Measurements from ENCODE around the gene CTIF. TPM values are rescaled to one million over a fixed set of nuclear protein-coding genes. Genes with fewer than 3 reads are reported as not detected.

CTIF gene
- total RNA-seq, 1 experiment from 2014 or later = 23.8 TPM

DNA sequence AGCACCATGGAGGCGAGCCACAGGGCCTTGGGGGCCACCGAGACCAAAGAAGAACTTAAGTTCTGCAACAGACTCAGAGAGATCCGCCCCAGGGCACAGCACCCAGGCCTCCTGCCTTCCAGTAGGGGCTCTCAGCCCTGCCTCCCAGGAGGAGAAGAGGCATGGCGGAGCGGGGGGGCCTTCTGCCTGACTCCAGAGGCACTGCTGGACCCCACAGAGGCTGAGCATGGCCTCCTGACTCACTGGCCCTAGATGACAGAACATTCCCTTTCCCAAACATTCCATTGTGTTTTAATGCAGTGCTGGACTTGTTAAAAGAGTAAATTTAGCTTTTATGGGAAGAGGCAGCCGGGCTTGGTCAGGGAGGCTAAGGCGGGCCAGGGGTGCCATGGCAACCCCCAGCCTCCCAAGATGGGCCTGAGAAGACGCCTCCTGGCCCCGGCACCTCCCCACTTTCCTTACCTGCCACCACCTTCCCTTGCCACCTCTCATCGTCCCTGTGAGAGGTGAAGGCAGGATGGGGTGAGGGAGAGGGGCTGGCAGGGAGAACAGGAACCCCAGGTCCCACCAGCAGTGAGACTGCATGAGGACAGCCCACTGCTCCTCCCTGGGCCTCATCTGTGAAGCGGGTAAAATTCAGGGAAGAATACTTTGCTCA lies 346.6 kb downstream of the CTIF start:
- no peak for DNase-seq (ENCODE audit: low spot score)

DNA sequence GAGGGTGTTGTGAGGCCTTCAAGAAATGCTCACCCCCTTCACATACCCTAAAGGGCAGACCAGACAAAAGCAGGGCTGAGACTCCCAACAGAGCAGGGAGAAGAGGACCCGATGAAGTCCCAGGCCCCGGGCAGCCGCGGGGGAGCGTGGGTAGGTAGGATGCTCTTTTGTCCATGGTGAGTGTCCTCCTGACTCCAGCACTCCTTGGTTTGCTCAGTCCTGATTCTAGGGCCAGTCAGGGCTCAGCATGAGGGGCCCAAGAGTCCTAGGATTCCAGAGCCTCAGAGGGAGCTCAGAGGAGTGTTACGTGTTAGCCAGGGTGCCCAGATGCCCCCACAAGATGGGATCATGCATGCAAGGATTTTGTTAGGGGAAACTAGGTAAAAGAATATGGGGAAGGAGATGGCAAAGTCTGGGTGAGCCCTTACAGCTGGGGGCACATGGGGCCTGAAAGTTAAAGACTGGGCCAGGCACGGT lies 347.1 kb downstream of the CTIF start:
- no peak for DNase-seq (ENCODE audit: low spot score)

DNA sequence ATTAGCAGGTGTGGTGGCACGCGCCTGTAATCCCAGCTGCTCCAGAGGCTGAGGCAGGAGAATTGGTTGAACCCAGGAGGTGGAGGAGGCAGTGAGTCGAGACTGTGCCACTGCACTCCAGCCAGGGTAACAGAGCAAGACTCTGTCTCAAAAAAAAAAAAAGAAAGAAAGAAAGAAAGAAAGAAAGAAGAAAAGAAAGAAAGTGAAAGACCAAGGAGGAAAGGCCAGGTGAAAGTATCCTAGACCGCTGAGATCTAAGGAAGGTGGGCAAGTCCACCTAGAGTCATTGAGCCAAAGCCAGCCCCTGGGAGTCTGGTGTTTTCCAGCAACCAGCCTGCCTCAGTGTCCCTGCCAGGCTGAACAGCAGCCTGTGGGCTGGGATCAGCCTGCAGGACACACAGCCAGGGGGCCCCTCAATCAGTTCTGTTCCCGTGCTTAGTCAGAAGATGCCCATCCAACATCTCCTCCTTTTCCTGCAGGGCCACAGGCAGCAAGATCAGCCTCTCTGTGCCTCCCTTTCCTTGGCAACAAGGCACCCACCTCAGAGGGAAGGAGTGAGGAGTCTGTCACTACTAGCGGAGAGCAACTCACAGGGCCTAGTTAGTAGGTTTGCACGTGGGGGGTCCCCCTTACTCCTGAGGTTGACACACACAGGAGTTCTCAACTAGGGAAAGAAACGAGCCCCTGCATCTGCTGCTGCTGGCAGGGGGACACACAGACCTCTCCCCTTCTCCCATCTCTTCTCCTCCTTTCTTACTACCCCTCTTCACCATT lies 347.9 kb downstream of the CTIF start:
- DNase-seq (ENCODE audit: low spot score) = no peak

DNA sequence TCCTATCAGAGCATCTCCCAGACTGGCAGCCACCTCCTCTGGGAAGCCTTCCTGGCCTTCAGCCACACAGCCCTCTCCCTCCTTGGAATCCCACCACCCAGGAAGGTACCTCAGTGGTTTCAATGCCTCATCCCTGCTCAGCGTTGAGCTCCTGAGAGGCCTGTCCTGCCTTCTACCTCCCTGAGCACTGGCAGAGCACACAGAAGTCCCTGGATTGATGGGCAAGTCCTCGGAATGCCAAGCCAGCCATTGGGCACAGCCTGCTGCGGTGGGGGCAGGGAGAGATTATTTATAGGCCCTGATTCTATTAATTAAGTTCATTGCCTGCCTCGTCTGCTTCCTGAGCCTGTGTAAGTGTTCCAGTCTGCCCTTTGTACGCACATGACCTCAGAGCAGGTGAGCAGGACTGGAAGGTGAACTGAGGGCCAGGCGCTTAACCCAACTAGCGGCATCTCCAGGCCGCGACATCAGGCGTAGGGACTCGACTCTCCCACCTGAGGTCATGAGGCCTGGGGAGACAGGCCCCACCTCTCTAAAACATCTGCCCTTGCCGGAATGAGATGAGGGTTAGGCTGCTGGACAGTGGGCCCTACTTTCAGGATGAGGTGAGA lies 348.6 kb downstream of the CTIF start:
- no peak for DNase-seq (ENCODE audit: low spot score)

DNA sequence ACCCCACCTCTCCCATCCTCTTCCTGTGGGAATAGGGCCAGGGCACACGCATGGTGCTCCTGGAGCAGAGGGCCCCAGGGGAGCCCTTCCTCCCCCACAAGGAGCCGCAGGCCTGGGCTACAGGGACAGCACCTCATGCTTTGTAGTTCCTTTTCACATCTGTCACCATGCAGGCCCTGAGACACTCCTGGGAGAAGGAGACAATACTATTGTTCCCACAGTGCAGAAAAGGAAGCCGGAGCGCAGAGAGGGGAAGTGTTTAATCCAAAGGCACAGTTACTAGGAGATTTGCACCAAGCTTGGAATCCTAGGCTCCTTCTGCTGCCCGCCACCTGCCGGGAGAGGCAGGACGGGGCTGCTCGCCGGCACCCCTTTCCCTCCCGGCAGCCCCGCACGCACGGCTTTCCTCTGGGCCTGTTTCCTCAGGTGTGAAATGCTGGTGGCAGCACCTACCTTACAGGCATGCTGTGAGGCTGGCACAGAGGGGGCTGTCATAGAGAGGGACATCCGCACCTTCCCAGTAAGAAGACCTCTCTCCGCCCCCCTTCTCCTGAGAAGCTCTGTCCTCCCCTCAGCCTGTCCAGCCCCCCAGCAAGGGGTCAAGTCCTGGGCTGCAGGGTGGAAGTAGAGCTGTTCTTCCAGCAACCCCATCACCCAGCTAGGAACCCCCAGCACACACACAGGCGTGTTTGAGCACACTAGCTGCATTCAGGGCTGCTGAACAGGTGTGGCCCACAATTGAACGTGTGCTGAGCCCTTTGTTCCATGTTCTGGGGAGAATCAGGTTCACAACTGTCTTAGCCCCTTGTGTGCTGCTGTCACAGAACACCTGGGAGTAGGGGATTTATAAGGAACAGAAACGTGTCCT lies 349.3 kb downstream of the CTIF start:
- no peak for DNase-seq (ENCODE audit: low spot score)

DNA sequence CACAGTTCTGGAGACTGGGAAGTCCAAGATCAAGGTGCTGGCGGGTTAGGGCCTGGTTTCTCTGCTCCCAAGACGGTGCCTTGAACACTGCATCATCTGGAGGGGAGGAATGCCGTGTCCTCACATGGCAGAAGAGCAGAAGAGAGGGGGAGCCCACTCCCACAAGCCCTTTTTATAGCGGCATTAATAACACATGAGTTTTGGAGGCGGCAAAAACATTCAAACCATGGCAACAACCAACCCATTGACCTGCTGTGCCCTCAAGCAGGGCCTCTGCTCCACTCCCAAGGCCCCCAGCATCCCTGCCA lies 349.9 kb downstream of the CTIF start:
- DNase-seq (ENCODE audit: low spot score) = no peak

DNA sequence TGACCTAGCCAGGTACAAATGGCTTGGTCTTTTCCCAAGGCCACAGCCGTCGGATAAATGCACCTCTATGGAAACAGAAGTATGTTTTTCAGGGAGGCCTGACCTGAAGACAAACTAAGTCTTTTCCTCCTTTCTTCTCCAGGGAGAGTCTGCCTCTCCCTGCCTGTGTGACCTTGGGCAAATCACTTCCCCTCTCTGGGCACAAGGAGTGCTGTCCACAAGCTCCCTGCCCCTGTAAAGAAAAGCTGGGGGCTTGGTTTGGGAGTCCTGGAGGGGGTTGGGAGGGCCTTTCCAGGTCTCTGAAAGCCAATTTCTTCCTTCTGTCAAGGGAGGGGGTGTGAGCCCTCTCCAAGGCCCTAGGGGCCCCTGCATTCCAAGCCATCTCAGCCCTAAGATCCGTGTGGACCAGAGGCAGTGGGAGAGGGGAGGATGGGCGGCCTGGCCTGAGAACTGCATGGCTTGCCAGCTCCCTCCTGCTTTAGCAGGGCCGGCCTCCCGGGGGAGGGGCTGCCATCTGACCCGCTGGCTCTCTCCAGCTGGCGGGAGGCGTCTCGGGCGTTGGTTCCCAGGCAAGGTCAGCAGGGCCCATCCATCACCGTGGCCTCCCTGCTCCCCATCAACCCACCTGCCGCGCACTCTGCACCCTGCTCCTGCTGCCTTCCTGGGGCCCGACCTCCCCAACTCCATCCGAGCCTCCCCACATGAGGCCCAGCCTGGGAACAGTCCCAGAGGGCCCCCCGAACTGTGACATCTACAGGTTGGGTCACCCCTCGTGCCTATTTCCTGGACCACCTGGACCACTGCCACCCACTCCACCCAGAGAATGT lies 350.5 kb downstream of the CTIF start:
- no peak for DNase-seq (ENCODE audit: low spot score)

DNA sequence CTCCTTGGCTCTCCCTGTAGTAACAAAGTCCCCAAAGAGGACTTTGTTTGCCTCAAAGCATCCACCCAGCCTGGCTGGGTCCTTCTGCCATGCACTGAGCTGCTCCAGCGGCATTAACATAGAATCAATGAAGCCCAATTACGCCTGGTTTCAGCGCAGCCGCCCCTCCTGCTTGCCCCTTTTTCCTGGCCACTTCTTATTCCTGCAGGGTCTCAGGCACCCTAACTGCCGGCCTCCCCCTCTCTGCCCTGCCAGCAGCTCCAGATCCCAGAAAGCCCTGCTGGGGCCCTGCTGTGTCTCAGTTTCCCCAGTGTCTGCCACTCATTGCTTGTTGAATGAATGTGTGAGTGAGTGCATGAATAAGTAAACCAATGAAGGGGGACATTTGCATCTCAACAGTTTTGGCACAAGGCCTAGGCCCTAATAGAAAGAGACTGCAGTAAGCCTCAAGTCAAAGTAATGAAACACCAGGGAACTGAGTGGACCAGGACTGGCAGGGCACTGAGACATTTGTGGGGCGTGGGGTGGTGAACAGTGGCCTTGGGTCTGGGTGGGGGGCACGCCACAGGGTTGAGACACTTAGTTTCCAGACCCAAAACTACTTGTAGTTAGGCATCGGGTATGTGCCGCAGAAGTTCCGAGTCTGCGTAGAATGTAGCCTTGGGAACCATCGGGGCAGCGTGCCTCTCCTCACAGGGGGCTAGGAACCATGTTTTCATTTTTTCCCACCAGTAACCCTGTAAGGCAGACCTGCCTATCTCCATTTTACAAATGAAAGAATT lies 351.3 kb downstream of the CTIF start:
- no peak for DNase-seq (ENCODE audit: low spot score)

DNA sequence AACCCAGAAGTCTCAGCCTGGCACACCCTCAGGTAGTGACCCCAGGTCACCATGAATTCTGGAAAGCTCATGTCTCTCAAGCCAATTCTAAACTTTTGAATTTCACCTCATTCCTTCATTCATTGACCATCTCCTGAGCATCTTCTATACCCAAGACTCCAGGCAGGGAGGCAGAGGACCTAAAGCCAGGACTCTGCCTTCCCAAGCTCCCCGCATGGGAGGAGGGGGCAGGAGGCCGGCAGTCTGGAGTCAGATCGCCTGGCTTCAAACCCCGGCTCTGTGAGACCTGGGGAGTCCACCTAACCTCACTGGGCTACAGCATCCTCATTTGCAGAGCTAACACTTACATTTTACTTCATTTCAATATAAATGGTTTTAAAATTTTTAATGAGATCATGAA lies 352.9 kb downstream of the CTIF start:
- DNase-seq (ENCODE audit: low spot score) = no peak

DNA sequence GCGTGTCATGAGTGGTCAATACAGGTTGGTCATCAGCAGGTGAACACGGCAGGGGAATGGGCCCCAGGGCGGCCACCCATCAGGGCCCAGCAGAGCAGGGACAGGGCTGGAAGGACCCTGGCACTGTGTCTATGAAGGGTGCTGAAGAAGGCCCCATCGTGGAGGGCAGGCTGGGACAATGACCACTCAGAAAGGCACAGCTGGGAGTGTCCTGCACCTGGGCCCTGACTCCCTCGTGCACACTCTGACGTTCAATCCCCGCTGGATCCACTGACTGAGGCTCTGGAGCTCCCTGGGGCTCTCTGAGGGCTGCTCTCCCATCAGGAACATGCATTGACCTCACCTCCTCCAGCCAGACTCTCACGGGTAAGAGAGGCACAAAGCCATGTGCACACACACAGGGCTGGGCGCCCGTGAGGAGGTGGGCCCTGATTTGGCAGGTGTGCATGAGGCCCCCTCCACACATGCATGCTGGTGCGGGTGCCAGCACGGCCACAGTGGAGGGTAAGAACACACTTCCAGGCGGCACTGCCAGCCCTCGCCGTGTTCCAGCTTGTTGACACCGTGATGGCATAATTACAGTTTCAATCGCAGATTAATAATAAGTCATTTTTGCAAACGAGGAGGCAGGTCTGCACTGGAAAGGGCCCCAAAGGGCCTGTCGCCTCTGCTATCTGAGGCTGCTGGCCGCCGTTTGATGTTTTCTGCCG lies 353.5 kb downstream of the CTIF start:
- DNase-seq (ENCODE audit: low spot score) = no peak

DNA sequence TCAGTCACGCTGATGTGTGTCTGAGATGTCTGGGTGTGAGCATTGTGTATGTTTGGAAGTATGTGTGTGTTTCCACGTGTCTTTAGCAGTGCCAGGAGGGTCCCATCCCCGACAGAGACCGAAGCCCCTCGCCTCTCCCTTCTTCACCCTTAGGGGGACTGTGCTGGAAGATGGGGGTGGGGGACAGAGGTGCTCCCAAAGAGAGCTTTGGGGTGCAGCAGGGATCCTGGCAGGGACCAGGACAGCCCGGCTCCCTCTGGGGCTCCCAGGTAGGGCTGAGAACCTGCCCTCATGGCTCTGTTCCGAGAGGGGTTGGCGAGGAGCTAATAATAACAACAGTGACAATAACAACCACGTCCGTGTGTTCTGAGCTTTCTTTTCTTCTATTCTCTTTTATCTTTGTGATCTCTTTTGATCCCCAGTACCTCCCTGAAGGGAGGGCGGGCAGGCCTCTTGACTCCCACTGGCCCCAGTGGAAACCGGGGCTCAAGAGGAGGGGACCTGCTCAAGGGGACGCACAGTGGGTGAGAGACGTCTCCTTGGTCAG lies 354.3 kb downstream of the CTIF start:
- no peak for DNase-seq (ENCODE audit: low spot score)

DNA sequence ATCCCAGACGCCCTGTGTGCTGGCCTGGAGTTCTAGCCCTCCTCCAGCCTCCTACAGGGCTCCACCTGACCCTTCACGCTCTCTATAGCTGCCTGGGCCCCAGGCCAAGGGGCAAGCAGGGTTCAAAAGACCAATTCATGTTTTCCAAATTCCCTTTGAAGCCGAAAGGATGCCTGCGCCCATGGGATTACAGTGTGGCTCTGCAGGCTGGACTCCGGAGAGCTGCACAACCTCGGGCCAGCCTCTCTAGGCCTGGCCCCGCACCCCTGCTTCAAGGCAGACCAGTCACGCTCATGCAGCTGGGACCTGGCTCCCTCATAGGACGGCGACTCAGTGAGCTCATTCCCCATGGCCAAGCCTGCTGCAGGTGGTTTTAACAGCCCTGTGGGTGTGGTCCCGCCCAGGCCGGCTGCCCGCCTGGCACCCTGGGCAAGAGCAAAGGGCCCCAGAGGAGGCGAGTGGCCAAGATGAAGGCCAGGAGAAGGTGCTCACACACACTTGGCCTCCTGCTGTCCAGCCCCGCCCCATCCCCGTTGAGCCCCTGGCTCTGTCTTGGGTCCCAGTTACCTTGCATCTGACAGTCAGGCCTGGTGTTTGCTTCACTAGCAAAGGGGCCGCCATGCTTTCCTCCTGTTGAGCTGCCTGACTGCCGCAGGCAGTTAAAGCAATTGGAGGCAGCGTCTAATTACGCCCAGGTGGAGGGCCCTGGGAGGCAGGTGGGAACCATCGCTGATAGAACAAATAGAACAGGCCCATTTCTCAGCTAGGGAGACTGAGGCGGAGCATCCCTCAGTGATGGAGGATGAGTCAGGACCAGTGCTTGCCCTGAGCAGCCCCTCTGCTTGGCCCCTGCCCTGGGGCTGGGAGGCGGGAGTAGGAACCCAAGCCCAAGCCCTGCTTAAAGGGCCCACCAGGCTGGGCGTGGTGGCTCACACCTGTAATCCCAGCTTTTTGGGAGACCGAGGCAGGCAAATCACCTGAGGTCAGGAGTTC lies 355.1 kb downstream of the CTIF start:
- DNase-seq (ENCODE audit: low spot score) = no peak

DNA sequence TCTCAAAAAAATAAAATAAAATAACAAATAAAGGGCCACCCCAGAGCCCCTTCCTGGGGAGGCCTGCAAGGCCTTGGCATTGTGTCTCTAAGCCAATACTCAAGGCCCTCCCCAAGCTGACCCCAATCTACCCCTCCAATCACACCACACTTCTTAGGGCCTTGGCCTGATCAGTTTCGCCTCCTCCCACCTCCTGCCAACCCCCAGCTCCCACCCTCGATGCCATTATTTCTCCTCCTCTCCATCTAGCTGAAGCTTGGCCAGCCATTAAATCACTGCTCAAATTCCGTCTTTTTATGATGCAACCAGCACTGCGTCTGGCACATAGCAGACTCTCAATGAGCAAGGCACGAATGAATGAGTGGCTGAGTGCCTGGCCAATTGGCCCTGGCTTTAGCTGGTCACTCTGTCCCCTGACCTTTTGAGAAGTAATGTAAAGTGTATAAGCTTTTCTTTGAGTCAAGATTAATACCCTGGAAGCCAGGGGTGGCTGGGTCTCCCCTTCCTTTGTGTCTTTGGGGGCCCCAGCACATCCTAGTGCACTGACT lies 356.0 kb downstream of the CTIF start:
- DNase-seq (ENCODE audit: low spot score) = no peak

DNA sequence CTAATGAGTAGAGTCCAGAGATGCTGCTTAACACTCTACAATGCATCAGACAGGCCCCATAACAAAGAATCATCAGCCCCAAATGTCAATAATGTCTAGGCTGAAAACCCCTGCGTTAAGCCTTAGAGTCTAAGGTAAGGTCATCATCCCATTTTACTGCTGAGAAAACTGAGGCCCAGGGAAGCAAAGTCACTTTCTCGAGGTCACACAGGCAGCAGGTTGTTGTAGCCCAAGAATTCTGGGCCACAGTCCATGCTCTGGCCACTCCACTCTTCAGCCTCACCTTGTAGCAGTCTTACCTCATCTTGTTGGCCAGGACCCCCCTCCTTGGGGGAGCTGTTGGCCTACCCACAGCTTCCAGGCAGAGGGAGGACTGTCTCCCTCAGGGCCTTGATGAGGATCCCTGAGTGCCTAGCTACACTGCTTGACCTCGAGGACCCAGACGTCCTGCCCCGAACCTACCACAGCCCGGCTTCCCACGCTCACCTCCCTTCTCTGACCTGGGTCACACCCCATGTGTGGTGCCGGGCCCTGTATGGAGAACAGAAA lies 357.6 kb downstream of the CTIF start:
- no peak for DNase-seq (ENCODE audit: low spot score)

DNA sequence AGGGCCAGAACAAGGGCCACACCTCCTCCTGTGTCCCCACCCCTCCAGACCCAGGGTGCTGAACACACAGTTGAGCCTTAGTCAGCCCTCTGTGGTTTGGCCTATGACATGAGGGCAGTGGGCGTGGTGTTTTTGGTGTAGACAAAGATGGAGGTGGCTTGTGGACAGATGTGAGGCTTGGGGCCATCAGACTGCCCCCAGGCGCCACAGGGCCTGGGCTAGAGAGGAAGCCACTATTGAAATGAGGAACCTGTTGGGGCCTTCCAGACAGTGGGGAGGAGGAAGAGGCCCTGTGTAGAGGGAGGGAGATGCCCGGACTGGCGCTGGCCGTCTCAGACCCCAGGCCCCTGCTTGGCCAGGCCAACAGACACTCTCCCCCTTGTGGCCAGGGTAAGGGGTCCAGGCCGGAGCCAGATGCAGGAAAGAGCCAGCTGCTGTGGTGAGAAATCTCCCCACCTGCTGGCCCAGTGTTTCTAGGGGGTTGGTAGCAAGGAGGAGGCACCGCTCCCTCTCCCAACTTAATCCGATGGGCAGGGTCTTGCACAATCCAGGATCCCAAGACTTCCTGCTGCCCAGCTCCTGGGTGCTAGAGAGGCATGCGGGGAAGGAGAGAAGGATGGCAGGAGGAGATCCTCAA lies 358.2 kb downstream of the CTIF start:
- peak; percentile 66 for DNase-seq (ENCODE audit: low spot score)

DNA sequence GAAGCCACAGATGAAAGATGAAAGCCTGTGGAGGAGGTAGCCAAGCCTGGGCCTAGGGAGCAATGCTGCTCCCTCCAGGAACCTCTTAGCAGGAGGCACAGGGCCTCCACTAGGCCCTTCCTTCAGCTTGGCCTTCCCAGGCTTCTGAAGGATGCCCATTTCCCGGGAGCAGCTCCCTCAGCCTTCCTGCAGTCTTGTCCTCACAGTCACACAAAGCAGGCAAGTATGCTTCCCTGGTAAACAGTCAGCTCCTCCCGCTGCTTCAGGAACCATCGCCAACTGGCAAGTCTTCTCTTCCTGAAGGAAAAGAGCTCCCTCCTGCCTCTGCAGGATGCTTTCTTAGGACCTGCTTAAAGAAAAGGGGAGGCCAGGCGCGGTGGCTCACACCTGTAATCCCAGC lies 358.7 kb downstream of the CTIF start:
- DNase-seq (ENCODE audit: low spot score) = no peak

DNA sequence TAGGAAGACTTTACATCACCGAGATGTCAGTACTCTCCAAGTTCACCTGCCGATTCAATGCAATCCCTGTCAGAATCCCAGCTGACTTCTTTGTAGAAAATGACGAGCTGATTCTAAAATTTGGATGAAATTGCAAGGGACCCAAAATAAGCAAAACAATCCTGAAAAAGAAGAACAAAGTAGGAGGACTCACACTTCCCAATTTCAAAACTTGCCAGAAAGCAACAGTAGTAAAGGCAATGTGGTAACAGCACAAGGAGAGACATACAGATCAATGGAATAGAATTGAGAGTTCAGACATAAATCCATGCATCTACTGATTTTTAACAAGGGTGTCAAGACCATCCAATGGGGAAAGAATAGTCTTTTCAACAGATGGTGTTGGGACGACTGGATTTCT lies 359.7 kb downstream of the CTIF start:
- DNase-seq (ENCODE audit: low spot score) = no peak
